GM12874 (cell line): ENCODE results near the gene SETBP1.

Experiments
- CTCF ChIP-seq: IDR thresholded peaks from 2 replicates; pipeline ENCODE4 v1.5.1; 2011; ENCODE audit warnings: low read depth, mild to moderate bottlenecking, control low read depth, low read length, moderate library complexity; ENCODE audit not compliant: insufficient read depth

The SETBP1 gene

GRCh38 chr18:44859263-44859662 lies 178.6 kb downstream of the SETBP1 start:
- no peak for TF ChIP-seq CTCF

- TF ChIP-seq CTCF, result no peak
These were observed 179.2 kb downstream of the SETBP1 start for GRCh38 chr18:44859751-44860439.

- TF ChIP-seq CTCF, result no peak
These were observed 181.4 kb downstream of the SETBP1 start for GRCh38 chr18:44862112-44862511.

- TF ChIP-seq CTCF, result no peak
These were observed 185.4 kb downstream of the SETBP1 start for GRCh38 chr18:44866103-44866502.

- TF ChIP-seq CTCF, result no peak
These were observed 188.8 kb downstream of the SETBP1 start for GRCh38 chr18:44869533-44869932.

- TF ChIP-seq CTCF, result no peak
These were observed 190.2 kb downstream of the SETBP1 start for GRCh38 chr18:44870631-44871502.

- no peak for TF ChIP-seq CTCF
These were observed 191.1 kb downstream of the SETBP1 start for GRCh38 chr18:44871771-44872170.
